ENCODE data around the gene VAV3. TPM values are rescaled to one million over a fixed set of nuclear protein-coding genes. Genes with fewer than 3 reads are reported as not detected.
"Not testable (repeated sequence)": the region's sequence is repeated elsewhere in the genome, so short reads cannot be mapped to it uniquely, and the experiment has no call there.

The VAV3 gene
- total RNA-seq, 1 donor from 2014 or later = 4.8 TPM

- TF ChIP-seq CTCF (IDR thresholded peaks at IDR 0.05; ENCODE audit: insufficient read depth, low read length, poor library complexity, severe bottlenecking) = no peak
- H3K36me3 ChIP-seq (ENCODE audit: control insufficient read depth, insufficient read depth, low read length) = no peaks in the 10 kb centered on the region
- no peaks in the 10 kb centered on the region for H3K27me3 ChIP-seq (ENCODE audit: control insufficient read depth, insufficient read depth, low read length)
- no peak overlapping the region for H3K4me3 ChIP-seq (ENCODE audit: low read depth, low read length)
- no peak for DNase-seq (ENCODE audit: low read depth)
Observed at GRCh38 chr1:107657356-107657755, 307.6 kb downstream of the VAV3 start.

- DNase-seq (ENCODE audit: low read depth) = no peak
- Histone ChIP-seq H3K36me3 (ENCODE audit: control insufficient read depth, insufficient read depth, low read length) (no peaks in the 10 kb centered on the region), H3K4me3 (ENCODE audit: low read depth, low read length) (no peak overlapping the region), H3K27me3 (ENCODE audit: control insufficient read depth, insufficient read depth, low read length) (no peaks in the 10 kb centered on the region)
- TF ChIP-seq CTCF (IDR thresholded peaks at IDR 0.05; ENCODE audit: insufficient read depth, low read length, poor library complexity, severe bottlenecking) = no peak
Observed at GRCh38 chr1:107653765-107654164, 311.2 kb downstream of the VAV3 start.

- TF ChIP-seq CTCF (IDR thresholded peaks at IDR 0.05; ENCODE audit: insufficient read depth, low read length, poor library complexity, severe bottlenecking) = no peak
- no peak for DNase-seq (ENCODE audit: low read depth)
- Histone ChIP-seq H3K36me3 (ENCODE audit: control insufficient read depth, insufficient read depth, low read length) (no peaks in the 10 kb centered on the region), H3K4me3 (ENCODE audit: low read depth, low read length) (no peak overlapping the region), H3K27me3 (ENCODE audit: control insufficient read depth, insufficient read depth, low read length) (no peaks in the 10 kb centered on the region)
Observed at GRCh38 chr1:107653005-107653404, 312.0 kb downstream of the VAV3 start.

- H3K4me3 ChIP-seq (ENCODE audit: low read depth, low read length); H3K36me3 ChIP-seq (ENCODE audit: control insufficient read depth, insufficient read depth, low read length): not testable (repeated sequence)
Observed at GRCh38 chr1:107650825-107651224, 314.2 kb downstream of the VAV3 start.

GRCh38 chr1:107649023-107649422, 316.0 kb downstream of the VAV3 start:
- no peak for DNase-seq (ENCODE audit: low read depth)
- Histone ChIP-seq H3K27me3 (ENCODE audit: control insufficient read depth, insufficient read depth, low read length) (no peaks in the 10 kb centered on the region), H3K4me3 (ENCODE audit: low read depth, low read length) (no peak overlapping the region), H3K36me3 (ENCODE audit: control insufficient read depth, insufficient read depth, low read length) (no peaks in the 10 kb centered on the region)
- no peak for TF ChIP-seq CTCF (IDR thresholded peaks at IDR 0.05; ENCODE audit: insufficient read depth, low read length, poor library complexity, severe bottlenecking)

More at GRCh38 chr1:107650825-107651224, 314.2 kb downstream of the VAV3 start:
- not testable (repeated sequence) for H3K27me3 ChIP-seq (ENCODE audit: control insufficient read depth, insufficient read depth, low read length); DNase-seq (ENCODE audit: low read depth)

- H3K4me3 ChIP-seq (ENCODE audit: low read depth, low read length) = no peak overlapping the region
- H3K27me3 ChIP-seq (ENCODE audit: control insufficient read depth, insufficient read depth, low read length) = no peaks in the 10 kb centered on the region
- no peaks in the 10 kb centered on the region for H3K36me3 ChIP-seq (ENCODE audit: control insufficient read depth, insufficient read depth, low read length)
- no peak for DNase-seq (ENCODE audit: low read depth)
- no peak for TF ChIP-seq CTCF (IDR thresholded peaks at IDR 0.05; ENCODE audit: insufficient read depth, low read length, poor library complexity, severe bottlenecking)
Observed at GRCh38 chr1:107648071-107648470, 316.9 kb downstream of the VAV3 start.

Data from kidney epithelial cell (primary cell).